Measurements from ENCODE around the gene ABCA13.
"Not testable (repeated sequence)": the region's sequence is repeated elsewhere in the genome, so short reads cannot be mapped to it uniquely, and the experiment has no call there.

The ABCA13 gene

GRCh38 chr7:48177271-48177670, 6.0 kb downstream of the ABCA13 start:
- no peak for DNase-seq

DNA sequence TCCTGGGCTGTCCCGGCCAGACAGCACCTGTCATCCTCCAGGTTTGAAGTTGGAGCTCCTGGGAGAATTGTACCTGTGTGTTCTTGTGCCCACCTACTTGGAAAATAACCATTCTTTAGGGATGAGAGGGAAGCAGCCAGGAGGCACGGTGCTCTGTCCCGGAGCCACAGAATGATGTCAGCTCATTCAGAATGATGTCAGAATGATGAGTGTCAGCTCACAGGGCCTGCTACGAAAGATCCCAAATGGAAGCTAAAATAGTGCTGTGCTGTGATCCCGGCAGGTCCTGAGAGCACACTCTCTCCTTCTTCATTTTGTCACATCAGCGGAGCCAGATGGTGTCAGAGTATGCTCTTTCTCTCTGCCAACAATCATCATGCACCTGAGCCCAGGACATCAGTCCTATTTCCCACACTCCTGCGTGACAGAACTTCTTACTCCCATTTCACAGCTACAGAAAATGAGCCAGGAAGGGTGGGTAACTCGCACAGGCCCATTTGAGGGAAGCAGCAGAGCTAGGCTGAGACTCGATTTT, 8.3 kb downstream of the ABCA13 start:
- no peak for DNase-seq

GRCh38 chr7:48180981-48181380, 9.7 kb downstream of the ABCA13 start:
- peak; percentile 86 for DNase-seq

GRCh38 chr7:48182718-48183369, 11.6 kb downstream of the ABCA13 start:
- peak; percentile 75 for DNase-seq

DNA sequence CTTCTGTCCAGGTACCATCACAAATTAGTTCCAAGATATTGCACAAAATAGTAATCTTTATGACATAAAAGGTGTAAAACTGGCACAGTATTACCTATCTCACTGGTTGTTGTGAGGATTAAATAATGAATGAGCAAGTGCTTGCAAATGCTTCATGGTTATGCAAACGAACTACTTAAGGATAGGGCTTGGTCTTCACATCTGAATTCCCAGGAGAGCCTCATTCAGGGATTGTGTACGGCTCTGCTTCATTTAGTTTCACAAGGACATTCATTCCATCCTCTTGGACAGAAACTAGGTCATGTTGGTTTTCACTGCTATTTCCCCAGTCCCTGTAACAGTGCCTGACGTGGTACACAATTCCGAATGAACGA, 12.1 kb downstream of the ABCA13 start:
- peak; percentile 39 for DNase-seq

- DNase-seq = no peak
These were observed 12.7 kb downstream of the ABCA13 start for GRCh38 chr7:48183965-48184364.

DNA sequence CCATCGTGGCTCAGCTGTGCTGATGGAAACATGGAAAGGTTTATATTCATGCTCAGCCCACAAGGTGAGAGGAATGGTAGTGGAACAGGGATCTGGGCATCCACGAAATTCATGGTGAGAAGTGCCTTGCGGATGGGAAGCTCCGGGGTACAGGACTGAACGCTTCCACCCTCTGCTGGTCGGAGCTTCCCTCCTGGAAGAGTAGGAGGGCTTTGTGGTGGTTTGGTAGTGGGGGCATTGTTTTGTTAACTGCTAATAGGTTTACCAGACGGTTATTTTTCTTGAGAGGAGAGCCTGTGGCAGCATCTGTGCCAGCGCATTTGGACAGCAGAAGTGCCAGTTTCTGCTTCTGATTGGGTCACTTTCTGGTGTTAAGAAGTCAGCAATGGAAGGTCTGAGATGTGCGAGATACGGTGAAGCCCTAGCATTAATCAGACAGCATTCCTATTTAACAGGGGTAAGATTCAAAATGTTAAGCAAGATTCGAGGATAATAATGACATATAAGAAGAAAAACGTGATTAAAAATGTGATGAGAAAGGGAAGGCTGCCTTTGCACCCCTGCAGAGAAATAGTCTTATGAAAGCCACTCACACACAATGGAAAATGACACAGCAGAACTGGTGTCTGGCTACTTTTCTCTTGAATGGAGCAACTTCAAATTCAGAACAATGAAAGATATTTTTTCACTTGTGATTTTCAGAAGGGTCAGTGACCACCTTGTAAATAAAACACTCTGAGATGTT, 17.7 kb downstream of the ABCA13 start:
- peak; percentile 55 for DNase-seq

- no peak for DNase-seq
These were observed 21.7 kb downstream of the ABCA13 start for GRCh38 chr7:48192996-48193395.

DNA sequence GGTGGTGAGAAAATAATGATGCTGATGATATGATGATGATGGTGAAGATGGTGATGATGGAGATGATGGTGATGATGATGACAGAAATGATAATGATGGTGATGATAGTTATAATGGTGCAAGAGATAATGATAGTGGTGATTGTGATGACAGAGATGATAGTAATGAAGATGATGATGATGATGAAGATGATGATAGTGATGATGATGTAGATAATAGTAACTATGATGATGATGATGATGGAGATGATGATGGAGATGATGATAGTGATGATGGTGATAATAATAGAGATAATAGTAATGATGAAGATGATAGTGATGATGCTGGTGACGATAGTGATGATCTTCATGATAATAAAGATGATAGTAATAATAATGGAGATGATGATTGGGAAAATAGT, 22.2 kb downstream of the ABCA13 start:
- DNase-seq = no peak

- DNase-seq = not testable (repeated sequence)
These were observed 29.8 kb downstream of the ABCA13 start for GRCh38 chr7:48200946-48201589.

DNA sequence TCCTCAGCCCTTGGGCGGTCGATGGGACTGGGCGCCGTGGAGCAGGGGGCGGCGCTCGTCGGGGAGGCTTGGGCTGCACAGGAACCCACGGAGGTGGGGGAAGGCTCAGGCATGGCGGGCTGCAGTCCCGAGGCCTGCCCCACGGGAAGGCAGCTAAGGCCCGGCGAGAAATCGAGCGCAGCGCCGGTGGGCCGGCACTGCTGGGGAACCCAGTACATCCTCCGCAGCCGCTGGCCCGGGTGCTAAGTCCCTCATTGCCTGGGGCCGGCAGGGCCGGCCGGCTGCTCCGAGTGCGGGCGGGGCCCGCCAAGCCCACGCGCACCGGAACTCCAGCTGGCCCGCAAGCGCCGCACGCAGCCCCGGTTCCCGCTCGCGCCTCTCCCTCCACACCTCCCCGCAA, 31.7 kb downstream of the ABCA13 start:
- not testable (repeated sequence) for DNase-seq

DNA sequence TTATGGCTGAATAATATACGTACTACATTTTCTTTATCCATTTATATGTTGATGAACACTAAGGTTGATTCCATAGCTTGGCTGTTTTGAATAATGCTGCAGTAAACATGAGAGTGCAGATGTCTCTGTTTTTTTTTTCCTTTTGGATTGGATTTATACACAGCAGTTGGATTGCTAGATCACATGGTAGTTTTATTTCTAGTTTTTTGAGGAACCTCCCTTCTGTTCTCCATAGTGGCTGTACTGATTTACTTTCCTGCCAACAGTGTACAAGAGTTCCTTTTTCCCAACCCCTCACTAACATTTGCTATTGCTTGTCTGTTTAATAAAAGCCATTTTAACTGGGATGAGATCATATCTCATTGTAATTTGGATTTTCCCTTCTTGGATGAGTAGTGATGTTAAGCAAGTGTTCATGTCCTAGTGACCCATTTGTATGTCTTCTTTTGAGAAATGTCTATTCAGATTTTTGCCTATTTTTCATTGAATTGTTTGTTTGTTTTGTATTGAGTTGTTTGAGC, 36.0 kb downstream of the ABCA13 start:
- DNase-seq = no peak

DNA sequence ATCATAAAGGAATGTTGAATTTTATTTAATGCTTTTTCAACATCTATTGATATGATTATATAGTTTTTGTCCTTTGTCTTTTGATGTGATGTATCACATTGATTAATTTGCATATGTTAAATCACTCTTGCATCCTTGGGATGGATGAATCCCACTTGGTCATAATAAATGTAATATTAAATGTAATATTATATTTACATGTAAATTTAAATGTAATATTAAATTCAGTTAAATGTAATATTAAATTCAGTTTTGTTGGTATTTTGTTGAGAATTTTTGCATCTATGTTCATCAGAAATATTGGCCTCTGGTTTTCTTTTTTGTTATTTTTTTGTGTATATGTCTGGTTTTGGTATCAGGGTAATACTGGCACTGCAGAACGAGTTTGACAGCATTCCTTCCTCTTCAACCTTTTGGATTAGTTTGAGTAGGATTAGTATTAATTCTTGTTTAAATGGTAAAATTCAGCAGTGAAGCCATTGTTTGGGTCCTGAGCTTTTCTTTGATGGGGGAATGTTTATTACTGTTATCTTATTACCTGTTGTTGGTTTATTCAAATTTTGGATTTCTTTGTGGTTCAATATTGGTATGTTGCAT, 37.8 kb downstream of the ABCA13 start:
- DNase-seq = no peak

DNA sequence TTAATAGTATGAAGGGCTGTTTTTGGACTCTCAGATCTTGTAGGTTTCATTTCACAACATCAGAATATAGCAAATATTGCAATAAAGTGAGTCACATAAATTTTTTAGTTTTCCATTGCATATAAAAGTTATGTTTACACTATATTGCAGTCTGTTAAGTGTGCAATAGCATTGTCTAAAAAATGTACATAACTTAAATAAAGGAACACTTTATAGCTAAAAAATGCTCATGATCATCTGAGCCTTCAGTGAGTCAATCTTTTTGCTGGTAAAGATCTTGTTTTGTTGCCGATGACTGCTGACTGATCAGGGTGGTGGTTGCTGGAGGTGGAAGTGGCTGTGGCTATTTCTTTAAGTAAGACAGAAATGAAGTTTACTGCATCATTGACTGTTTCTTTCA, 42.0 kb downstream of the ABCA13 start:
- DNase-seq = peak; percentile 14

GRCh38 chr7:48217266-48217665, 46.0 kb downstream of the ABCA13 start:
- DNase-seq = no peak

DNA sequence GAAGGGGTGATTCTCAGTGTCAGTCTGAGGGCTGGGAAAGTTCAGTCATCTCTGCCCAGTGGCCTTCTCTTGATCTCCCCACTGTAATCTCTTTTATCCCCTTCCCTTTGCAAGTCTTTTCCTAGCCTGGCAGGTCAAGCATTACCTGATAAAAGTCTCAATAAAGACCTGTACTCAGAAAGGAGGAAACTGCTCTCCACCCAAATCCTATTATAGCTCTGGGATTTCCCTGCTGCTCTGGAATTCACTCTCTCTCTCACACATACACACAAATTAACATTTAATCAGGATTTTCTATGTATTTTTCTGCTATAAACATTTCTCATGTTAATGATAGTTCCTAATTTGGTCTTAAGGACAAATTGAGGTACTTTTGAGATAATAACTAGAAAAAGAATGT, 46.5 kb downstream of the ABCA13 start:
- no peak for DNase-seq

DNA sequence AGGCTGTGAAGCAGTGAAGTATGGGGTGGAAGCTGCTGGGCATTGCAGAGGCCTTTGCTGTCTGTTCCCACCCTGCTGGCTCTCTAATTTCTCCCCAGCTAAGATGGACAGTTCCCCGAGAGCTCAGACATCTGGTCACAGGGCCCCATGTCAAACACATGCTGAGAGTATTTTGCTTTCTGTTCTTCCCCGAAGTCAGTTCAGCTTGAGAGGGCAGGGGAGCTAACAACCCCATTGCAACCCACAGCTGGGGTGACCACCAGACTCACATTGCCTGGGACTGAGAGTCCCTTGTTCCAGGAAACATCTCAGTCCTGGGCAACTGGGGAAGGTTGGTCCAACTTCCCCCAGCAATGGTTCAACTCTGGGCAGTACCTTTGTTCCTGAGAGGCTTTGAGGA, 52.8 kb downstream of the ABCA13 start:
- no peak for DNase-seq

- DNase-seq = no peak
These were observed 53.8 kb downstream of the ABCA13 start for GRCh38 chr7:48225101-48225500.

- no peak for DNase-seq
These were observed 66.1 kb downstream of the ABCA13 start for GRCh38 chr7:48237354-48237753.

DNA sequence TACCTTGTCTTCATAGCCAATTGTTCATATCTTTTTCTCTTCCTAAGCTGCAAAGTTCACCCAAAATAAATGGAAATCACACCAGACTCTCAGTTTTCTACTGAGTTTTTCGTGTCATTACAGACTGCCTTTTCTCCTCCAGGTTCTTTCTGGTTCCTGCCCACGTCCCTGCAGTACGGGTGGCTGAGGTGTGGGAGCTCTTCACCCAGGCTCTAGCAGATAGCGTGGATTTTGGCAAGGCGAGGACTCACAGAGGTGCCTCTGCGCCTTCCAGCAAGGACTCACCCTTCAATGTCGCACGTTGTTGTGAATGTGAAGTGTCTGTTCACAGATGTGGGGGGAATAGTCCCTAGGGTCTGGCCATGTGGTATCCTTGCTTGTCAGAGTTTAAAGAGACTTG, 71.6 kb downstream of the ABCA13 start:
- no peak for DNase-seq

DNA sequence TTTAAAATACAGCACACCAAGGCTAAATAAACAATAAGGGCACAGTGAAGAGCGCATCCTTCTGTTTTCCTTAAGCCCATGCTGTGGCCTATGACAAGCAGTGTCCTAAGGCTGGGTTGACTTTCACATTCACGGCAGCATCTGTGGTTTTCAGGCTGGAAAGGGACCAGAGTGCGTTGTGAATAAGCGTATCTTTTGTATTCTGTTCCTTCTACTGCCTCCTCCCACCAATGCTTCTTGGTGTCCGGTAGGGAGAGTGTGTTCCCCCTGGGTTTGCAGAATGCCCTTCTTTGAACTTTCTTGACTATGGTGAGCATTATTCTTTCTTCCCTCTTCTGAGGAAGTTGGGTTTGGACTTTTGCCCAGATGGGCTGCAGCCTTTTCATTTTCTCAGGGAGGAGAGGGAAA, 73.6 kb downstream of the ABCA13 start:
- peak; percentile 78 for DNase-seq

DNA sequence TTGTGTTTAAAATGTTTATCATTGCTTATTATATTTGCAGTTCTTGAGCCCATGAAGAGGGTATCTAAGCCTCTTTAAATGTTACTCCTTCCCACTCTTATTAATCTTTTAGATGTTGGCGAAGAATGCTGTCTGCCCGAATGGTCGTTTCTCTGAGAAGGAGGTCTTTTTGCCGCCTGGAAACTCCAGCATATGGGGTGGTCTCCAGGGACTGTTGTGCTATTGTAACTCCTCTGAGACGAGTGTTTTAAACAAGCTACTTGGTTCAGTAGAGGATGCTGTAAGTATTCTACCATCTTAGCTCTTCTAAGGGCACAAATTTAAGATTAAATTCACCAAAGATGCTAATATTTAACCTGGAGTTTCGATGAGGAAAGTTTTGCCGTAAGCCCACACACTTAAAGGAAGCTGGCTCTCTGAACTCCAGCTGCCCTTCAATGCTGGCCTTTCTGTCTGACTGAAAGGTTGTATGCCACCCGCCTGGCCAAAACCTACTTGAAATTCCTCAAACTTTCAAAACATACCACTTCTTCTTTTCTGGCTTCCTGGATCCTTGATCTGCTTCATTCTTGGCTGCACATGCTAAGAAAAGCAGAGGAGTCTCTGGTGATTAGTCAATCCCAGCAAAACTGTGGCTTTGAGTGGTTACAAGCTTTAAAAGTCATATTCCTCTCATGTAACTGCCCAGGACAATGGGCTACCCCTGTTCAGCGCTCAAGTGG, 74.7 kb downstream of the ABCA13 start:
- peak; percentile 9 for DNase-seq

DNA sequence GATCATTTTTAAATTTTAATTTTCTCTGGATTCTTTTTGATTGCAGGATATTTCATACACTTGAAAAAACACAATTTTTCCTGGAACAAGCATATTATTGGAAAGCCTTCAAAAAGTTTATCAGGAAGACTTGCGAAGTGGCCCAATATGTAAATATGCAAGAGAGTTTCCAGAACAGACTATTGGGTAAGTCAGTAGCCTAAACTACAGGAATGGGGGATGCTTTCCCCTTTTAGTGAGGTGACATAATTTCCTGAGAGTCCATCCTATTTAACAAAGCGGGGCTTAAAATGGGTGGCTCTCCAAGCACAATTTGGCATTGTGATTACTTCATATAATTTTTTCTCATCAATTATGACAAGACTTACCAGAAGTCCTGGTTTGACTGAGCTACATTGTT, 77.9 kb downstream of the ABCA13 start:
- DNase-seq = no peak
